ENCODE results near the gene DNAH11.

Gene DNAH11

GRCh38 chr7:21617916-21618390 is 75.1 kb downstream of the DNAH11 start:
- peak; percentile 53 for FAIRE-seq
- peak; percentile 27 for DNase-seq (ENCODE audit: insufficient read length, low spot score)
- TF ChIP-seq POLR2A (IDR thresholded peaks at IDR 0.05; ENCODE audit: low read depth, low read length), result no peak

GRCh38 chr7:21618706-21619105 is 75.9 kb downstream of the DNAH11 start:
- FAIRE-seq (no peak), DNase-seq (ENCODE audit: insufficient read length, low spot score) (no peak)
- TF ChIP-seq POLR2A (IDR thresholded peaks at IDR 0.05; ENCODE audit: low read depth, low read length), result no peak

- FAIRE-seq, result no peak
Observed at GRCh38 chr7:21620054-21620453, 77.2 kb downstream of the DNAH11 start.

GRCh38 chr7:21624320-21624719 is 81.5 kb downstream of the DNAH11 start:
- DNase-seq (ENCODE audit: insufficient read length, low spot score) (no peak), FAIRE-seq (peak; percentile 61)
- no peak for TF ChIP-seq POLR2A (IDR thresholded peaks at IDR 0.05; ENCODE audit: low read depth, low read length)

More at GRCh38 chr7:21620054-21620453, 77.2 kb downstream of the DNAH11 start:
- TF ChIP-seq POLR2A (IDR thresholded peaks at IDR 0.05; ENCODE audit: low read depth, low read length), result no peak
- DNase-seq (ENCODE audit: insufficient read length, low spot score), result no peak

GRCh38 chr7:21636694-21637093 is 93.9 kb downstream of the DNAH11 start:
- TF ChIP-seq POLR2A (IDR thresholded peaks at IDR 0.05; ENCODE audit: low read depth, low read length), result no peak
- no peak for FAIRE-seq
- DNase-seq (ENCODE audit: insufficient read length, low spot score), result no peak

- TF ChIP-seq POLR2A (IDR thresholded peaks at IDR 0.05; ENCODE audit: low read depth, low read length), result no peak
- FAIRE-seq (no peak), DNase-seq (ENCODE audit: insufficient read length, low spot score) (no peak)
Observed at GRCh38 chr7:21639206-21639868, 96.5 kb downstream of the DNAH11 start.

GRCh38 chr7:21640105-21640504 is 97.3 kb downstream of the DNAH11 start:
- FAIRE-seq, result no peak

GRCh38 chr7:21641546-21641945 is 98.7 kb downstream of the DNAH11 start:
- no peak for TF ChIP-seq POLR2A (IDR thresholded peaks at IDR 0.05; ENCODE audit: low read depth, low read length)
- DNase-seq (ENCODE audit: insufficient read length, low spot score) (no peak), FAIRE-seq (no peak)

More at GRCh38 chr7:21640105-21640504, 97.3 kb downstream of the DNAH11 start:
- TF ChIP-seq POLR2A (IDR thresholded peaks at IDR 0.05; ENCODE audit: low read depth, low read length), result no peak
- no peak for DNase-seq (ENCODE audit: insufficient read length, low spot score)

GRCh38 chr7:21642422-21642821 is 99.6 kb downstream of the DNAH11 start:
- DNase-seq (ENCODE audit: insufficient read length, low spot score) (no peak), FAIRE-seq (no peak)
- no peak for TF ChIP-seq POLR2A (IDR thresholded peaks at IDR 0.05; ENCODE audit: low read depth, low read length)

GRCh38 chr7:21651697-21652096 is 108.9 kb downstream of the DNAH11 start:
- no peak for TF ChIP-seq POLR2A (IDR thresholded peaks at IDR 0.05; ENCODE audit: low read depth, low read length)
- peak; percentile 41 for FAIRE-seq
- no peak for DNase-seq (ENCODE audit: insufficient read length, low spot score)

- no peak for FAIRE-seq
- no peak for TF ChIP-seq POLR2A (IDR thresholded peaks at IDR 0.05; ENCODE audit: low read depth, low read length)
- DNase-seq (ENCODE audit: insufficient read length, low spot score), result no peak
Observed at GRCh38 chr7:21653623-21654022, 110.8 kb downstream of the DNAH11 start.

GRCh38 chr7:21656081-21656480 is 113.2 kb downstream of the DNAH11 start:
- no peak for TF ChIP-seq POLR2A (IDR thresholded peaks at IDR 0.05; ENCODE audit: low read depth, low read length)
- no peak for DNase-seq (ENCODE audit: insufficient read length, low spot score)
- FAIRE-seq, result no peak

- no peak for TF ChIP-seq POLR2A (IDR thresholded peaks at IDR 0.05; ENCODE audit: low read depth, low read length)
- DNase-seq (ENCODE audit: insufficient read length, low spot score) (no peak), FAIRE-seq (no peak)
Observed at GRCh38 chr7:21656796-21657195, 114.0 kb downstream of the DNAH11 start.

- TF ChIP-seq POLR2A (IDR thresholded peaks at IDR 0.05; ENCODE audit: low read depth, low read length), result no peak
- DNase-seq (ENCODE audit: insufficient read length, low spot score) (no peak), FAIRE-seq (no peak)
Observed at GRCh38 chr7:21670496-21670895, 127.7 kb downstream of the DNAH11 start.

- FAIRE-seq (no peak), DNase-seq (ENCODE audit: insufficient read length, low spot score) (no peak)
- TF ChIP-seq POLR2A (IDR thresholded peaks at IDR 0.05; ENCODE audit: low read depth, low read length), result no peak
Observed at GRCh38 chr7:21671859-21672258, 129.0 kb downstream of the DNAH11 start.
